T-helper 1 cell treated with Interleukin-12 subunit alpha and Interleukin-12 subunit beta and Interleukin-4 antibody, amounts not matched to agents 30 ng/mL and 1 ng/mL, for 36 hours (primary cell): Measurements from ENCODE around the gene SLC26A2. TPM values are rescaled to one million over a fixed set of nuclear protein-coding genes. Genes with fewer than 3 reads are reported as not detected.
"Not testable (repeated sequence)": the region's sequence is repeated elsewhere in the genome, so short reads cannot be mapped to it uniquely, and the experiment has no call there.

Experiments
- intact Hi-C: fragments of 100-400 bp; cut with micrococcal nuclease; formaldehyde crosslinking; loops from one replicate; pipeline ENCODE4 v1.15.1; 2024
- total RNA-seq: library from RNA; stranded (reverse); gene quantifications from 2 replicates; pipeline ENCODE4 v1.2.3, GENCODE V29; 2022

SLC26A2 gene
- total RNA-seq, 1 donor from 2014 or later = 11.1 TPM

DNA sequence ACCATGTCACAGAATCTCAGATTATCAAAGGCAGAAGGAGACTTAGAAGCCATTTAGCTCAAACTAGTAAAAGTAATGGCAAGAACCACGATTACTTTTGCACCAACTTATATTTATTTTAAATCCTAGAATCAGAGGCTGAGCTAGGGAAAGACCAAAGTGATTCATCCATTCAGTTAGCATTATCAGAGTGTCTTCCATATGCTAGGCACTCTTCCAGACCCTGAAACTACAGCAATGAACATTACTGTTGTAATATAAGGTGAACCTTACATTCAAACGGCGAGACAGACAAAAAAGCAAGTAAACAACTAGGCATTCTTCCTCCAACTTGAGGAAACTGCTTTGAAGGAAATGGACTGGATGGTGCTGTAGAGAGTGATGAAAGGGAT is 23.9 kb upstream of the SLC26A2 start:
- intact Hi-C loops = no loop called here

- intact Hi-C loops = no loop called here
Measured at GRCh38 chr5:149937610-149938009, 22.9 kb upstream of the SLC26A2 start.

DNA sequence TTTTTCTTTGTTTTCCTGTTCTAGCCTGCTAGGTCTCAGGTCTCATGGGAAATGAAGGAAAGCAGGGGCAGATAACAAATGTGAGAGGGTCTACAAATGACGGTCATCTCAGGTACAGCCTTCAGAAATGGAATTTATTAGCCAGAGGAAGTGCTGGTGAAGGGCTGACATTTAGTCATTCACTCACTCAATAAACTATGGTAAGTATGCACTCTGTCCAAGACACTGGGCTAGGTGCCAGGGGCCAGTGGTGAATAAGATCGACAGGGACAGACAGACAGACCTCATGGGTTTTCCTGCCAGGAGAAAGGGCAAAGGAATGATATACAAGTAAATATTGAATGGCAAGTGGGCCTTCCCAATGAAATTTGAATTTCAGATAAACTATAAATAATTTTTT is 22.3 kb upstream of the SLC26A2 start:
- intact Hi-C loops = no loop called here

GRCh38 chr5:149938791-149939358 is 21.7 kb upstream of the SLC26A2 start:
- intact Hi-C loops = no loop called here

DNA sequence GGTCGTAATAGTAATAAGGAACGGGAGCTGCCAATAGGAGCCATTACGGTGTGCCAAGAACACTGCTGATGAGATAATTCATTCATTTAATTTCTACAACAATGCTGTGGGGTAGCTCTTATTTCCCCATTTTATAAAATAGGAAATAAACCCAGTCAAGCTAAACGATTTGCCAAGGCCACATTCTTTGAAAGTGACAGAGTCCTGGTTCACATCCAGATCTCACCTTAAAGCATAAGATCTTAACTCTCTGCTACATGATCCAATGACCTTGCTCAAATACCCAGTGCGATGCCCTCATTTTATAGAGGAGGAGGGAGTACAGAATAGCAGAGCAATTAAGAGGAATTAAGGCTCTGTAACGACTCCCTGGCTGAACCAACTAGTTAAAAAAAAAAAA is 21.0 kb upstream of the SLC26A2 start:
- intact Hi-C loops = no loop called here

DNA sequence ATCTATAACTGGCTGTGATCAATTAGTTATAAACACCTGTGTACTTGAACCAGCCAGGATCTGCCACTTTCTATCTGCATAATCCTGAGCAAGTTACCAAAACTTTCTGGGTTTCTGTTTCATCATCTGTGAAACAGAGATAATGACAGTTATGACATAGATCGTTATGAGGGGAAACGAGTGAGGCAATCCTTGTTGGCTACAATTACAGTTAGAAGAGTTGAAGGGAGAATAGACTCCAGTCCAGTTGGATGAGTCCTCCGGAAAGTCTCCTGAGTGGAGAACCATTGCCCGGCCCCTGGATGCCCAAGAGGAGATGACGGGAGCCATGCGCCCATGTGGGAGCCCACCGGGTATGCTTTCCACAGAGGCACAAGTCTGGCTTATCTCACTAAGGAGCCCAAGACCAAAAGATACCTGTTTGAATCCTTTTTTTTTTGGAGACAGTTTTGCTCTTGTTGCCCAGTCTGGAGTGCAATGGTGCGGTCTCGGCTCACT is 20.4 kb upstream of the SLC26A2 start:
- intact Hi-C loops = no loop called here

DNA sequence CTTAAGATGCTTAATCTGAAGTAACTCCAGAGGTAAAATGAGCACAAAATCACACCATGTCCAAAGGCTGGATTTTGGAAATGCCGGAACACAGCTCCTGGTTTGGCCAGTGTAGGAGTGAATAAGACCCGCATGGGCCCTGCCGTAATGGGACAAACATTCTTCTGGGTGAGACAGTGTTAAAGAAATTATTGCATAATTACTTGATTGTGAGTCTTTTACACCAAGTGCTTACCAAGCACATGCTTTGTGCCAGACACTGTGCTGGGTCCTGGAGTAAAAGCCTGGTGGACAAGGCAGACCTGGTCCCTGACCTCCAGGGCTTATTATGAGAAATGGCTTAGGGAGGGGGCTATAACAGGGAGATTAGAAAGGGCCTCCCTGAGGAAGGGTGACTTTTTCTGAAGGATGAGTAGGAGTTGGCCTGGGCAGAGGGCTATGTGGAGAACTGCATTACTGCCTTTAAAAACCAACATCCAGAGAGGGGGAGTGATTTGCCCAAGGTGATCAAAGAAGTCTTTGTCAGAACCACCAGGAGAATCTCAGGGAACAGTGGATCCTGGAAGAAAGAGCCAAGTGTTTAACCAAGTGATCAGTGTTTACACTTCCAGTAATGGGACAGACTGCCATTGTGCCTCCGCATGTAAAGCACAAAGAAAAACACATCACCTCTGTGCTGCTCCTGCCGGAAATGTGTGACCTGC is 19.5 kb upstream of the SLC26A2 start:
- intact Hi-C loops = no loop called here

GRCh38 chr5:149941795-149942194 is 18.8 kb upstream of the SLC26A2 start:
- intact Hi-C loops = no loop called here

- intact Hi-C loops = no loop called here
Measured at GRCh38 chr5:149942199-149942598, 18.4 kb upstream of the SLC26A2 start.

DNA sequence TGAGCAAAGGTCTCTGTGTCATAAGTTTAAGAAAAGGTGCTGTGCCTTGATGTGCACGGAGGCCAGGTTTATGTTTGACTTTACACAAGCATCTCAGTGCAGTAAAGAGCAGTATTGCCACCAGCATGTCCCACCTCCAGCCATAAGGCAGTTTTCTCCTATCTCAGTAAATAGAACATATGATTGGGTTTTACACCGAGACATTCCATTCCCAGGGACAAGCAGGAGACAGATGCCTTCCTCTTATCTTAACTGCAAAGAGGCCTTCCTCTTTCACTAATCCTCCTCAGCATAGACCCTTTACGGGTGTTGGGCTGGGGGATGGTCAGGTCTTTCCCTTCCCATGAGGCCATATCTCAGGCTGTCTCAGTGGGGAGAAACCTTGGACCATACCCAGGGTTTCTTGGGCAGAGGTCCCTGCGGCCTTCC is 17.8 kb upstream of the SLC26A2 start:
- intact Hi-C loops = not testable (repeated sequence)

DNA sequence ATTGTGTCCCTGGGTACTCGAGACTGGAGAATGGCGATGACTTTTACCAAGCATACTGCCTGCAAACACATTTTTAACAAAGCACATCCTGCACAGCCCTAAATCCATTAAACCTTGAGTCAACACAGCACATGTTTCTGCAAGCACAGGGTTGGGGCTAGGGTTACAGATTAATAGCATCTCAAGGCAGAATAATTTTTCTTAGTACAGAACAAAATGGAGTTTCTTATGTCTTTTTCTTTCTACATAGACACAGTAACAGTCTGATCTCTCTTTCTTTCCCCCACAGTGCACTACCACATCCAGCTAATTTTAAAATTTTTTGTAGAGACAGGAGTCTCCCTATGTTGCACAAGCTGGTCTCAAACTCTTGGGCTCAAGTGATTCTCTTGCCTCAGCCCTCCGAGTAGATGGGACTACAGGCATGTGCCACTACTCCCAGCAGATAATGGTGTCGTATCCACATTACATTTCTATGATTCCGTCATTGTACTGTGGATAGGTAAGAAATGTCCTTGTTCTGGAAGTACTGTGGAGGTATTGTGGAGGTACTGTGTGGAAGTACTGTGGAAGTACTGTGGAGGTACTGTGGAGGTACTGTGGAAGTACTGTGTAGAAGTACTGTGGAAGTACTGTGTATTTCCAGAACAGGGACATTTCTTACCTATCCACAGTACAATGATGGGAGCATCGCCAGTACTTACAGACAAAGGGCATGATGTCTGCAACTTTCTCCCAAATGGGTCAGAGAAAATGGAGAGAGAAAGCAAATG is 17.2 kb upstream of the SLC26A2 start:
- intact Hi-C loops = not testable (repeated sequence)

- intact Hi-C loops = no loop called here
Measured at GRCh38 chr5:149944666-149945065, 15.9 kb upstream of the SLC26A2 start, which contains the start of gene PDE6A. PDE6A (minus strand) TSS chr5:149944793; CDS start chr5:149944673, 120 bp downstream.

DNA sequence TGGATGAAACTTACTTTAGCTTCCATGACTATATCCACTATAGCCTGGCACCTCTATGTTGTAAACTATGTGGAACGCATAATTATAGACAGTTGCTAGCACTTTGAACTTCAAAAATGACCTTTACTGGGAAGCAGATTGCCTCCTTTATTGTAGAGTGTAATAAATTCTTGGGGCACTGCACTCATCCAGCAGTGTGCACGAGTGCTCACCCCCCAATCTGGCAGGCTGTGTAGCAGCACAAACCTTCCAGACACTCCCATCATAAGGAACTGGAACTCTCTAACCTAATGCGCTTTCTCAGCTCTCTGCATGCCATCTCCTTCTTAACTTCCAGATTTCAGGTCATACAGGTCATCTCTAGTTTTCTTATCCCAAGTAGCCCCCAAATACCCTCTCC is 14.4 kb upstream of the SLC26A2 start:
- intact Hi-C loops = no loop called here

DNA sequence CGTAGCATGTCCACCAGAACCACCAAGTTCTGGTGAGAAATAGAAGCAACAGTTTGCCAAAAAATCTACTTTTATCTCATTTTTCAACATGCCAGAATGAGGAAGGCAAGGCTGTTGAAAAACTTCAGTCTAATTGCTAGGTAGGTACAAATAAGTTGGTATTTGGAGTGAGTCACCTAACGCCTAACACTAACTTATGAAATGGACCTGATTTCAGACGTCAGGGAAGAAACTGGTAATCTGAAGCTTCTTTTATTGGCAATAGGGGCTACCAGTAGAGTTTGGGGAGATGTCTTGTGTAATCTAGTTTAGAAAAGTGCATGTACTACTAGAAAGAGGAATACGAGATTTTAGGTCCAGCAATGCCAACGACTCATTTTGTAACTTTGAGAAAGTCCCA is 11.6 kb upstream of the SLC26A2 start:
- intact Hi-C loops = no loop called here

- intact Hi-C loops = loop anchor here (10.0 kb wide), 1 partner anchor 834 kb away; no protein-coding TSS in a partner anchor
Measured at GRCh38 chr5:149951138-149951749, 9.3 kb upstream of the SLC26A2 start.

- intact Hi-C loops = loop anchor here (10.0 kb wide), 1 partner anchor 831 kb away; no protein-coding TSS in a partner anchor
Measured at GRCh38 chr5:149953436-149954121, 7.0 kb upstream of the SLC26A2 start.

GRCh38 chr5:149954798-149955197 is 5.8 kb upstream of the SLC26A2 start:
- intact Hi-C loops = loop anchor here (10.0 kb wide), 1 partner anchor 830 kb away; no protein-coding TSS in a partner anchor

- intact Hi-C loops = loop anchor here (10.0 kb wide), 1 partner anchor 828 kb away; no protein-coding TSS in a partner anchor
Measured at GRCh38 chr5:149956685-149957084, 3.9 kb upstream of the SLC26A2 start.

DNA sequence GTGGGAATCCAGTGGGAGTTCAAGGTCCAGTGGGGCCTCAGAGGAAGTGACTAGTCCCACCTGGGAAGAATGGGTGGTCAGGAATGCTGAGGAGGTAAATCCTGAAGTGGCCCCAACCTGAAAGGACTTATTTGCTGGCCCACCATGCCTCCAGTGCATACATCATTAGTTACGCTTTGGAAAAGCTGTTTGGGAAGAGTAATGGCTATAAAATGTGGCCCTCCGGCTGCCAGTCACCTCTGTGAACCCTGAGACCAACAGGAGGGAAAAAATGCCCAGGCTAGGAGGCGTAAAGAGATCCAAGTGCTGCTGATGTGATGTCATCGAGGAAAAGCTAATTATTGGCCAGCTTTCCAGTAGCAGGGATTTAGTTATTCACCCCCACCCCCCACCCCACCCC is 2.7 kb upstream of the SLC26A2 start:
- intact Hi-C loops = loop anchor here (10.0 kb wide), 1 partner anchor 827 kb away; no protein-coding TSS in a partner anchor

DNA sequence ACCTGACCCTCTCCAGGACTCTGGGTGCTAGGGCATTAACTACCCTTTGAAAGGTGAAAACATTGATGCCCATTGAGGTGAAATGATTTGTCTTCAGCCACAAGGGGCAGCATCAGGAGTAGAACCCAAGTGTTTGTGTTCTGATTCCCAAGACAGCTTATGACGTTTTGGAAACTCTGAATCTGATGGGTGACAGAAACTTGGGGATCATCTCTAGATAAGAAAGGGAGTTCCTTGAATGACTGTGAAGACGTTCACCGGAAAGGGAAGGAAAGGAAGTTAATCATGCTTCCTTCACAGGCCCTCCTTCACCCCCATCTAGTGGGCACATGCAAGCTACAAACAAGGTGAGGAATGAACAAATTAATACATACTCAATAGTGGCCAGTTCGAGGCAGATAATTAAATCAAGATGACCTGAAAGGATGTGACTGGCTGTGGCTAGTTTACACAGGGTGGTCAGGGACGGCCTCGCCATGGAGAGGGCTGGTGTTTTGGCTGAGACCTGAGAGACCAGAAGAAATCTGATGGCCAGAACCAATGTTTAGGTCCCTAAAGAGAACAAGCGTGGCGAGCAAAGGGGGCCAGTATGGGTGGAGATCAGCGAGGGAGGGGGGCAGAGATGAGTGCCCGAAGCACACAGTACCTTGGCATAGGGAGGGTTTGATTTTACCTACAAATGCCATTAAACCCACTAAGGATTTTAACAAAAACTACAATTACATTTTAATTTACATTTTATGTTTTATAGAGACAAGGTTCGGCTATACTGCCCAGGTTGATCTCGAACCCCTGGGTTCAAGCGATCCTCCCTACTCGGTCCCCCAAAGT is 937 bp upstream of the SLC26A2 start:
- intact Hi-C loops = loop anchor here (1.0 to 10.0 kb wide), 15 partner anchors 31 to 1812 kb away; partner anchors contain the start of genes CD74, CSNK1A1, FBXO38 and G3BP1
